GM12874 (cell line): ENCODE results near the gene STING1.

Experiments used
- TF ChIP-seq, protein P1 (sequence below): IDR thresholded peaks from 2 replicates; pipeline ENCODE4 v1.5.1; 2011; ENCODE audit warnings: low read depth, mild to moderate bottlenecking, control low read depth, low read length, moderate library complexity; ENCODE audit not compliant: insufficient read depth

STING1 gene

DNA sequence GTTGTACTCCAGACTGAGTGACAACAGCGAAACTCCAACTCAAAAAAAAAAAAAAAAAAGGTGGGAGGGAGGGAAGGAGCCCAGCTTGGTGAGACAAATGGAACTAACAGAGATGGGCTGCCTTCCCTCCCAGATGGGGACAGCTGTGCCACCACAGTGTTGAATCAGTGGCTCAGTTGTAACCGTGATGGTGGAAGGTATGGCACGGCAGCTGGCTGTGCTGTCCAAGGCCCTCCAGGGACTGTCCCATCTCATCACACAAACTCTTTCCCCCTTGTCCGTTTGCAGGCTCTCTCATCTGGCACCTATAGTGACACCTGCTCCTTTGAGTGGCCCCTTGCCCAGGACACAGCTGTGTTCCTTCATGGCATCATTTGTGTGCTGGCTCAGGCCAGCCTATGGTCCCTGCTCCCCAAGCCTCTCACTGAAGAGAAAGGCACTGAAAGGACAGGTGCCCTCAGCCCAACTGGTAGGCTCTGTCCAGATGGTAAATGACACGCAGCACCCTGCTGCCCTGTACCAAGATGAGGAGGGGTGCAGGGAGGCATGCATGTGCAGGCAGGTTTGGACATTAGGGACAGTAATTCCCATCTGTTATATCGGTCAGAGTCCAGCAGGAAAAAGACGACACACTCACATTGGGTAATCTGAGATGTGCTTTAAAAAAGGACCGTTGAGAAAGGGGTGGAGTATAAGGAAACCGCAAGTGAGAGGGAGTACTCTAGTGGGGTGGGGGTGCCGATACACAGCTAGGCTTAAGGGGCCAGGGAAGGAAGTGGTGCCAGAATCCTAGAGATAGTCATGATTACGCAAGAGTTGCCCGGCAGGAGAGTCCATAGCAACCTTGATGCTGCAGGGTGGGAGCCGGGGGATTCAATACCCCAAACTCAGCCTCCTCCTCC is 7.4 kb downstream of the STING1 start:
- TF ChIP-seq, protein P1, sequence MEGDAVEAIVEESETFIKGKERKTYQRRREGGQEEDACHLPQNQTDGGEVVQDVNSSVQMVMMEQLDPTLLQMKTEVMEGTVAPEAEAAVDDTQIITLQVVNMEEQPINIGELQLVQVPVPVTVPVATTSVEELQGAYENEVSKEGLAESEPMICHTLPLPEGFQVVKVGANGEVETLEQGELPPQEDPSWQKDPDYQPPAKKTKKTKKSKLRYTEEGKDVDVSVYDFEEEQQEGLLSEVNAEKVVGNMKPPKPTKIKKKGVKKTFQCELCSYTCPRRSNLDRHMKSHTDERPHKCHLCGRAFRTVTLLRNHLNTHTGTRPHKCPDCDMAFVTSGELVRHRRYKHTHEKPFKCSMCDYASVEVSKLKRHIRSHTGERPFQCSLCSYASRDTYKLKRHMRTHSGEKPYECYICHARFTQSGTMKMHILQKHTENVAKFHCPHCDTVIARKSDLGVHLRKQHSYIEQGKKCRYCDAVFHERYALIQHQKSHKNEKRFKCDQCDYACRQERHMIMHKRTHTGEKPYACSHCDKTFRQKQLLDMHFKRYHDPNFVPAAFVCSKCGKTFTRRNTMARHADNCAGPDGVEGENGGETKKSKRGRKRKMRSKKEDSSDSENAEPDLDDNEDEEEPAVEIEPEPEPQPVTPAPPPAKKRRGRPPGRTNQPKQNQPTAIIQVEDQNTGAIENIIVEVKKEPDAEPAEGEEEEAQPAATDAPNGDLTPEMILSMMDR: no peak

DNA sequence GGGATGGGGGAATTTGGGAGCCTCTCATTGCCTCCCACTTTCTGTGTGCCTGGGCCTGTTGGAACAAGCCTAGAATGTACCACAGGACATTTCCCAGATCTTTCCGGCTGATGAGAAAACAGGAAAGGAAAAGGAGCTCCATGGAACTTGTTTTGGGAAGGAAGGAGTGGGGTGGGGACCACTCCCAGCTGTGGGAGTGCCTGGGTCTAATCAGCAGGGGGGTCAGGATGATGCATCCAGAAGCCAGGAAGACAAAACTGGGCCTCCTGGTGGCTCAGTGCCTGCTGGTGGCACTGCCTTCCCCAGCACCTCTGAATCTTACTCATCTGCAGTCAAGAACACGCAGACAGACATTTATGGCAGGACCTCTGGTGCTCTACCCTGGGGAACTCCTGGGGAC is 9.0 kb downstream of the STING1 start:
- TF ChIP-seq, protein P1: no peak

DNA sequence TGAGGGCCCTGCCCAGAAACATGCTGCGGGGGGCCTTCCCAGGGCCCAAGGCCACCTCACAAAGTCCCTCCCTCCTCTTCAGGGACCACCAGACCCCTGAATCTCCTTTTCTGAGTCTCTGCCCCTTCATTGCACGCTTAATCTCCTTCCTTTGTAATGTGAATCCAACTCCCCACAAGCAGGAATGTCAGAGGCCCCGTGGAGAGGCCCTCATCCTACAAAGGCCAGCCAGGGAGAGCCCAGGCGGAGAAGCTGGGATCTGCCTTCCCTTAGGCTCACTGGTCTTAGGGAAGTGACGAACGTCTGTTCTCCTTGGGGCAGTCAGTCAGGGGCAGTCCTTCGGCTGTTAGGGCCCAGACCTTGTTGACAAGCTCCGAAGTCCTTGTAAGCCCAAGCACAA is 9.5 kb downstream of the STING1 start:
- TF ChIP-seq, protein P1: no peak

DNA sequence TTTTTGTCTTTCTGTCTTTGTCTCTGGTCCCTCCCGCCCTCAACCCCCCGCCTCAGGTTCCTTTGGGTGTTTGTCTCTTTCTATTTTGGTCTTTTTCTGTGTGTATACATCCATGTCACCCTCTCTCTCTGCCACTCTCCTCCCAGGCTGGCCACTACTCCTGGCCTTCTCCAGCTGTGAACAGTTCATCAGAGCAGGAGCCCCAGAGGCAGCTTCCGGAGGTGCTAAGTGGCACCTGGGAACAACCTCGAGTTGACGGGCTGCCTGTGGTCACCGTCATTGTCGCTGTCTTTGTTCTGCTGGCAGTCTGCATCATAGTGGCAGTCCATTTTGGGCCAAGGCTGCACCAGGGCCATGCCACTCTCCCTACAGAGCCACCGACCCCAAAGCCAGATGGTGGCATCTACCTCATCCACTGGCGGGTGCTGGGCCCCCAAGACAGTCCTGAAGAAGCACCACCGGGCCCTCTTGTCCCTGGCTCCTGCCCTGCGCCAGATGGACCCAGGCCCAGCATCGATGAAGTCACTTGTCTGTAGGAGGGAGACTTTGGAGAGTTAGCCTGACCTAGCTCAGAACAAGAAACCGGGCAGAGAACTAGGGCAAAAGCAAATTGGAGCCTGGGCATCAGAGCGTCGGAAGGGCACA is 10.1 kb downstream of the STING1 start:
- TF ChIP-seq, protein P1: no peak

DNA sequence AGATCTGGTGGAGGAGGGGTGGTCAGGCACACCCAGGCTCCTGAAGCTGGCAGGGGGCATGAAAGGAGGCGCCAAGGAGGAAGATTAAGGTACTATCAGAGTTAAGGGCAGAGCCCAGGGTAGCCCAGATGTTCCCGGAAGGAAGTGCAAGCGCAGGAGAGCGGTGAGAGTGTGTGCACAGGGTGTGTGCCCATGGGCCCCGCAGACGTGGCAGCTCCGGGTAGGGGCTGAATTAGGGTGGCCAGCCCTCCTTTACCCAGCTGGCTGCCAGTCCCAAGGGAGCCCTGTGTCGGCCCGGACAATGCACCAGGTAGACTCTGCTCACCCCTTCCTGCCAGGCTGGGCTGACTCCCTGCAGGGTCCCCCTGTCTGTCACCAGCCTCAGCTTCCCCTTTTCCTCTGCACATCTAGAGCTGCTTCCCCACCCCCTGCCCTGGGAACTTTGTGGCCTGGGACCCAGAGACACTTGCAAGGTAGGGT is 11.7 kb downstream of the STING1 start, which contains the start of gene SMIM33:
Gene SMIM33 (plus strand): TSS at position 184 of the 480 bp plus-strand sequence. CDS start 118 bp downstream, at position 302.
- TF ChIP-seq, protein P1: no peak

DNA sequence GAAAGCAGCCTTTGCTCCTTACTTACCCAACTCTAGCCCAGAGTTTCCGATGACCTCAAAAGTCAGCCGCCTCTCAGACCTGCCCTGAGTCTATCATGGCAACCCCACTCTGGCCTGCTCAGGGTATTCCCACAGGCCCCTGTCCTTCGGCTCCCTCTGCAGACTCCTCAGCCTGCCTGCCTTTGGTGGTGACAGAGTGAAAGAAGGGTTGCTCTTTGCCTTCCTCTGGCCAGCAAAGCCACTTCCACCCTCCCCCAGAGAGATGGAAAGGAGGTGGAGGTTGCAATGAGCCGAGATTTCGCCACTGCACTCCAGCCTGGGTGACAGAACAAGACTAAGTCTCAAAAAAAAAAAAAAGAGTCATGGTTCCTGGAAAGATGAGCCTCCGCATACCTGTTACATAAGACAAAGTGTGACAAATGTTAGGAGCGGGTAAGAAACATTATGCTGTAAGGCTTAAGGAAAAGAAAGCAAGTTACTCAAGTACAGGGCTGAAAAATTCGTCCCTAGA is 14.1 kb downstream of the STING1 start:
- TF ChIP-seq, protein P1: no peak

DNA sequence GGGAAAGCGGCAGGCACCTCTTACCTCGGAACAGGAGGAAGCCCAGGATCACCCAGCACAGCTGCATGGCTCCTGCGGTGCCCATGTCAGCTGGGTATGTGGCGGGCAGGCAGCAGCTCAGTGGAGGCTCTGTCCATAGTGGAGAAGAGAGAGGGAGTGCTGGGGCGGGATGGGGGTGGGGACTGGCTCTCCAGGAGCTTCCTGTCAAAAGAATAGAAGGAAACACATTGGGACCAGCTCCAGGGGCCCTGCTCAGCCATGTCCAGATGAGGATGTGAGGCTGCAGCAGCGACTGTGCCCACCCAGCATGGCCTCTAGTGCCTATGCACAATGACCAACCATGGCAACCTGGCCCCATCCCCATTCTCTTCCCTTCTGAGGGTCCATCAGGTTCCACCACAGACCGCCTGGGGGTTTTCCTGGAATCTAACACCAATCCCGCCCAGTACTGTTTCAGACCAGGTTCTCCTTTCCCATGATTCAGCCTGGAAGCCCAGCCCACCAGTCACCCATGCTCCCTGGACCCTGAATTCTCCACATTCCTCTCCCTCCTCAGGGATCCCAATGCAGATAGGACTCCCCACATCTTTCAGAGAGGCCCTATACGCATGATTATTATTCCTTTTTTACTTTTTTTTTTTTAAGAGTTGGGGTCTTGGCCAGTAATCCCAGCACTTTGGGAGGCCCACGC is 19.8 kb downstream of the STING1 start, which contains the start of gene ECSCR:
Gene ECSCR (minus strand): TSS at position 158 of the 691 bp plus-strand sequence. CDS start 73 bp downstream, at position 85.
- TF ChIP-seq, protein P1: no peak
